ENCODE measurements around the gene TVP23C. TPM values are rescaled to one million over a fixed set of nuclear protein-coding genes. Genes with fewer than 3 reads are reported as not detected.

TVP23C gene
- total RNA-seq, 1 donor from 2014 or later, result 22.2 TPM

- Mint-ChIP-seq H3K27me3 (ENCODE audit: low read depth) (no peaks in the 10 kb centered on the region), H3K27ac (ENCODE audit: unreplicated experiment) (peak overlapping the region; percentile 94), H3K9me3 (ENCODE audit: low read depth) (no peaks in the 10 kb centered on the region), H3K4me3 (ENCODE audit: unreplicated experiment) (no peak overlapping the region), H3K4me1 (ENCODE audit: low read depth) (peaks cover 31% of the 10 kb centered on the region), H3K36me3 (ENCODE audit: low read depth) (peaks cover 3% of the 10 kb centered on the region)
- TF ChIP-seq CTCF (IDR thresholded peaks at IDR 0.05), result no peak
- no peak for DNase-seq (ENCODE audit: low spot score)
Measured at GRCh38 chr17:15464231-15464985, 98.9 kb downstream of the TVP23C start.

- peaks cover 23% of the 10 kb centered on the region for H3K4me1 Mint-ChIP-seq (ENCODE audit: low read depth)
- H3K9me3 Mint-ChIP-seq (ENCODE audit: low read depth), result no peaks in the 10 kb centered on the region
- peak; percentile 12 for TF ChIP-seq CTCF (IDR thresholded peaks at IDR 0.05)
- H3K27ac Mint-ChIP-seq (ENCODE audit: unreplicated experiment), result peak overlapping the region; percentile 94
- peak overlapping the region; percentile 17 for H3K4me3 Mint-ChIP-seq (ENCODE audit: unreplicated experiment)
- peaks cover 3% of the 10 kb centered on the region for H3K36me3 Mint-ChIP-seq (ENCODE audit: low read depth)
- H3K27me3 Mint-ChIP-seq (ENCODE audit: low read depth), result no peaks in the 10 kb centered on the region
- DNase-seq (ENCODE audit: low spot score), result no peak
Measured at GRCh38 chr17:15462976-15463772, 100.1 kb downstream of the TVP23C start.

GRCh38 chr17:15457723-15458094 lies 105.6 kb downstream of the TVP23C start:
- no peaks in the 10 kb centered on the region for H3K27me3 Mint-ChIP-seq (ENCODE audit: low read depth)
- H3K4me3 Mint-ChIP-seq (ENCODE audit: unreplicated experiment), result peak overlapping the region; percentile 14
- no peak for TF ChIP-seq CTCF (IDR thresholded peaks at IDR 0.05)
- H3K36me3 Mint-ChIP-seq (ENCODE audit: low read depth), result peaks cover 9% of the 10 kb centered on the region
- H3K9me3 Mint-ChIP-seq (ENCODE audit: low read depth), result peaks cover 6% of the 10 kb centered on the region
- DNase-seq (ENCODE audit: low spot score), result no peak
- H3K4me1 Mint-ChIP-seq (ENCODE audit: low read depth), result peaks cover 49% of the 10 kb centered on the region
- peak overlapping the region; percentile 83 for H3K27ac Mint-ChIP-seq (ENCODE audit: unreplicated experiment)

- Mint-ChIP-seq H3K9me3 (ENCODE audit: low read depth) (peaks cover 6% of the 10 kb centered on the region), H3K36me3 (ENCODE audit: low read depth) (peaks cover 9% of the 10 kb centered on the region), H3K4me3 (ENCODE audit: unreplicated experiment) (peak overlapping the region; percentile 14), H3K27me3 (ENCODE audit: low read depth) (no peaks in the 10 kb centered on the region), H3K27ac (ENCODE audit: unreplicated experiment) (peak overlapping the region; percentile 83), H3K4me1 (ENCODE audit: low read depth) (peaks cover 49% of the 10 kb centered on the region)
- no peak for DNase-seq (ENCODE audit: low spot score)
- TF ChIP-seq CTCF (IDR thresholded peaks at IDR 0.05), result peak; percentile 76
Measured at GRCh38 chr17:15456972-15457722, 106.1 kb downstream of the TVP23C start.

- no peaks in the 10 kb centered on the region for H3K27me3 Mint-ChIP-seq (ENCODE audit: low read depth)
- peak overlapping the region; percentile 14 for H3K4me3 Mint-ChIP-seq (ENCODE audit: unreplicated experiment)
- peaks cover 9% of the 10 kb centered on the region for H3K36me3 Mint-ChIP-seq (ENCODE audit: low read depth)
- peaks cover 6% of the 10 kb centered on the region for H3K9me3 Mint-ChIP-seq (ENCODE audit: low read depth)
- TF ChIP-seq CTCF (IDR thresholded peaks at IDR 0.05), result no peak
- H3K27ac Mint-ChIP-seq (ENCODE audit: unreplicated experiment), result peak overlapping the region; percentile 83
- peaks cover 46% of the 10 kb centered on the region for H3K4me1 Mint-ChIP-seq (ENCODE audit: low read depth)
- no peak for DNase-seq (ENCODE audit: low spot score)
Measured at GRCh38 chr17:15456496-15456895, 106.8 kb downstream of the TVP23C start.
